ENCODE measurements around the gene HBS1L. TPM values are rescaled to one million over a fixed set of nuclear protein-coding genes. Genes with fewer than 3 reads are reported as not detected.

The HBS1L gene
- total RNA-seq, 1 donor from 2014 or later, result 93.4 TPM

DNA sequence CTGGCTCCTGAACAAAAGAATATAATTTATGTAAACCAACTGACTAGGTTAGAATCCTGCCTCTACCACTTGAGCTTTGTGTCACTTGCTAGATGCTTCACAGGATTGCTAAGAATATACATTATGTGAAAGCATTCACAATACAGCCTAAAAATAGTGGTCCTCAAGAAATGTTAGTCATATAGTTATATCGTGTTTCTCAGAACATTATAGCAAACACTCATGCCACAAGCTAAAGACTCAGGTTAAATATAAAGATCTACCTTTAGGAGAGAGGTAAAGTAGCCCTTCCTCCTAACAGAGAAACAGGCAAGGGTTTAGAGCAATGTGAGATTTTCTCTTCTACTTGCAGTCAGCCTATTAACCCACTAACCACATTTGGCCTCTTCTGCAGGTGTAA is 86.9 kb downstream of the HBS1L start:
- H3K4me3 Mint-ChIP-seq (ENCODE audit: unreplicated experiment), result no peak overlapping the region
- H3K9me3 Mint-ChIP-seq (ENCODE audit: unreplicated experiment), result no peaks in the 10 kb centered on the region
- H3K27me3 Mint-ChIP-seq (ENCODE audit: unreplicated experiment), result no peaks in the 10 kb centered on the region
- H3K36me3 Mint-ChIP-seq (ENCODE audit: unreplicated experiment), result no peaks in the 10 kb centered on the region
- DNase-seq, result no peak
- no peak overlapping the region for H3K27ac Mint-ChIP-seq (ENCODE audit: unreplicated experiment)
- no peaks in the 10 kb centered on the region for H3K4me1 Mint-ChIP-seq (ENCODE audit: low read depth, unreplicated experiment)
- TF ChIP-seq, protein P1, sequence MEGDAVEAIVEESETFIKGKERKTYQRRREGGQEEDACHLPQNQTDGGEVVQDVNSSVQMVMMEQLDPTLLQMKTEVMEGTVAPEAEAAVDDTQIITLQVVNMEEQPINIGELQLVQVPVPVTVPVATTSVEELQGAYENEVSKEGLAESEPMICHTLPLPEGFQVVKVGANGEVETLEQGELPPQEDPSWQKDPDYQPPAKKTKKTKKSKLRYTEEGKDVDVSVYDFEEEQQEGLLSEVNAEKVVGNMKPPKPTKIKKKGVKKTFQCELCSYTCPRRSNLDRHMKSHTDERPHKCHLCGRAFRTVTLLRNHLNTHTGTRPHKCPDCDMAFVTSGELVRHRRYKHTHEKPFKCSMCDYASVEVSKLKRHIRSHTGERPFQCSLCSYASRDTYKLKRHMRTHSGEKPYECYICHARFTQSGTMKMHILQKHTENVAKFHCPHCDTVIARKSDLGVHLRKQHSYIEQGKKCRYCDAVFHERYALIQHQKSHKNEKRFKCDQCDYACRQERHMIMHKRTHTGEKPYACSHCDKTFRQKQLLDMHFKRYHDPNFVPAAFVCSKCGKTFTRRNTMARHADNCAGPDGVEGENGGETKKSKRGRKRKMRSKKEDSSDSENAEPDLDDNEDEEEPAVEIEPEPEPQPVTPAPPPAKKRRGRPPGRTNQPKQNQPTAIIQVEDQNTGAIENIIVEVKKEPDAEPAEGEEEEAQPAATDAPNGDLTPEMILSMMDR (IDR thresholded peaks at IDR 0.05; ENCODE audit: partially characterized antibody, unreplicated experiment), result no peak

DNA sequence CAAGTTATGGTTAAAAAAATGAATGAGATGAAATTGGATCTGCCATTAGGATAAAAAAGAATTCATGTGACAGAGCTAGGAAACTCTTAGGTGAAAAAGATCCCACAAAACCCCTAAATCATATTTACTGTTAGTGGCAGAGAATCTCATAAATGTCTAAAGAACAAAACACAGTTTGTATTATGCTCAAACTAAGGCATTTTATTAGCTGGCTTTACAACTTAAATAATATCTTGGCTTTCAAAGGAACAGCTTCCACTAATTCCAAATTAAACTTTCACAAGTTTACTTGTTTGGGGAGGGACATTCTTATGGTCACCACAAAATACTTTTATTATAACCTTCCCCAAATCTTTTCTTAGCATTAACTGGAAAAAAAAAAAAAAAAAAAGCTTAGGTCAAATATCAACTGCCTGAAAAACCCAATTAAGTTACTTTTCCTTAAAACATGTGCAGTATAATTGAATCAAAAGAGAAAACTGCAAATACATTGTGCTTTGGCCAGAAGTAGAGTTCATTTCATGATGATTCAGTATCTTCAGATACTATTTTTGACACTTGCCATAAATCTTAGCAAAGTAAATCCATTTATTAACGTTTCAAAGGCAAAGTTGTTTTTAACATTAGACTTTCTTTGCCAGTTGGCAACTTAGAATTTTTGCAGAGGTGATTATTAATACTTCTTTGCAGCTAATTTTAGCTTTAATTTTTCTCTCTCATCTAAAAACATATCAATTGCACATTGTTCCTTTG is 90.0 kb downstream of the HBS1L start:
- Mint-ChIP-seq H3K36me3 (ENCODE audit: unreplicated experiment) (peaks cover under 1% of the 10 kb centered on the region), H3K27ac (ENCODE audit: unreplicated experiment) (no peak overlapping the region), H3K4me3 (ENCODE audit: unreplicated experiment) (no peak overlapping the region), H3K9me3 (ENCODE audit: unreplicated experiment) (no peaks in the 10 kb centered on the region), H3K4me1 (ENCODE audit: low read depth, unreplicated experiment) (no peaks in the 10 kb centered on the region), H3K27me3 (ENCODE audit: unreplicated experiment) (no peaks in the 10 kb centered on the region)
- TF ChIP-seq, protein P1 (IDR thresholded peaks at IDR 0.05; ENCODE audit: partially characterized antibody, unreplicated experiment), result no peak
- DNase-seq, result no peak

DNA sequence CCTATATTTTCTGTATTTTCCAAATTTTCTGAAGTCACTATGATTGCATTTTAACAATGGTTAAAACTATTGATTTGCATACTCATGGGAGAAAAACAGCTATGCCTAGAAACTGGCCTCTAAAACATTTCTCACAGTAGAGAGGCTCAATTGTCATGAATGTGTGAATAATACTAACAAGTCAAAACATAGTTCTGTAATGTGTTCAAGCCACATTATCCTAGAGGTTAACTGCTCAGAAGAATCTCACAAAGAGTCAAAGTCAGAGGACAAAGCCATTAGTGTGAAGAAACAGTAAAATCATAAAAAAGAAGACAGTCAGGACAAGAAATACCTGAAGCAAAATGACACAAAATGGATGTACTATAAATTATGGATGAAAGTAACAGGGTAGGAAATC is 92.2 kb downstream of the HBS1L start:
- Mint-ChIP-seq H3K4me1 (ENCODE audit: low read depth, unreplicated experiment) (no peaks in the 10 kb centered on the region), H3K4me3 (ENCODE audit: unreplicated experiment) (no peak overlapping the region), H3K27me3 (ENCODE audit: unreplicated experiment) (peaks cover 3% of the 10 kb centered on the region), H3K9me3 (ENCODE audit: unreplicated experiment) (peaks cover 4% of the 10 kb centered on the region), H3K36me3 (ENCODE audit: unreplicated experiment) (peaks cover 8% of the 10 kb centered on the region), H3K27ac (ENCODE audit: unreplicated experiment) (no peak overlapping the region)
- DNase-seq, result no peak
- TF ChIP-seq, protein P1 (IDR thresholded peaks at IDR 0.05; ENCODE audit: partially characterized antibody, unreplicated experiment), result no peak

DNA sequence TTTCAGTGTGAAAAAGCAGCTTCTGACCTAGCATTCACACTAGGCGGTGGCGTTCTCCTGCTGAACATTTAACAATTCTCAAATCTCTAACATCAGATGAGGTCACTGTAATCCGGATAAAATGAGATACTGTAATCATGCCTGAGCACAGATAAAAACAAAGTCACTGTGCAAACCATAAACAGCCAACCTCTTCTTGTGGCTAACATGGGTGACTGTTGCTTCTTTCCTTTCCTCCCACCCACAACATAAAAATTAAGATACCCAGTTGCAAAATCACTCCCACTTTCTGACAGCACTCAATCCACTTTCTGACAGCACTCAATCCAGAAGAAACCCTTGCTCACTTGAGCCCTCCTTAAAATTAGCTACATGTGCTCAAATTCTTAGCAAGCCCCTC is 93.3 kb downstream of the HBS1L start:
- DNase-seq, result no peak
- H3K27ac Mint-ChIP-seq (ENCODE audit: unreplicated experiment), result no peak overlapping the region
- peaks cover 3% of the 10 kb centered on the region for H3K27me3 Mint-ChIP-seq (ENCODE audit: unreplicated experiment)
- H3K4me3 Mint-ChIP-seq (ENCODE audit: unreplicated experiment), result no peak overlapping the region
- no peaks in the 10 kb centered on the region for H3K4me1 Mint-ChIP-seq (ENCODE audit: low read depth, unreplicated experiment)
- H3K9me3 Mint-ChIP-seq (ENCODE audit: unreplicated experiment), result peaks cover 4% of the 10 kb centered on the region
- peaks cover 8% of the 10 kb centered on the region for H3K36me3 Mint-ChIP-seq (ENCODE audit: unreplicated experiment)
- TF ChIP-seq, protein P1 (IDR thresholded peaks at IDR 0.05; ENCODE audit: partially characterized antibody, unreplicated experiment), result no peak

DNA sequence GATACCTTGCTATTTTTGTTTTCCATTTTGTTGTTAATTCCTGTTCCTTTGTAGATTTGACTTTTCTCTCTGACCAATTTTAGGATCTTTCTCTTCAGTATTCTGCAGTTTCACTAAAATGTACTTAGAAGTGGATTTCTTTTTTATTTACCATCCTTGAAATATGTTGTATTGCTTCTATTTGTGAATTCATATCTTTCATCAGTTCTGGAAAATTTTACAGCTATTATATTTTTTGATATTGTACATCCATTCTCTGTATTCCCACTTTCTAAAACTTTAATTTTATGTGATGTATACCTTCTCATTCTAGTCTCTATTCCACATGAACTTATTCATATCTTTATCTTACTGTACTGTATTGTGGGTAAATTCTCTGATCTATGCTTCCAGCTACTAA is 95.0 kb downstream of the HBS1L start:
- H3K4me3 Mint-ChIP-seq (ENCODE audit: unreplicated experiment), result no peak overlapping the region
- TF ChIP-seq, protein P1 (IDR thresholded peaks at IDR 0.05; ENCODE audit: partially characterized antibody, unreplicated experiment), result no peak
- H3K27ac Mint-ChIP-seq (ENCODE audit: unreplicated experiment), result no peak overlapping the region
- H3K4me1 Mint-ChIP-seq (ENCODE audit: low read depth, unreplicated experiment), result no peaks in the 10 kb centered on the region
- H3K9me3 Mint-ChIP-seq (ENCODE audit: unreplicated experiment), result peaks cover 4% of the 10 kb centered on the region
- H3K36me3 Mint-ChIP-seq (ENCODE audit: unreplicated experiment), result peaks cover 8% of the 10 kb centered on the region
- peaks cover 4% of the 10 kb centered on the region for H3K27me3 Mint-ChIP-seq (ENCODE audit: unreplicated experiment)
- no peak for DNase-seq

Data from glutamatergic neuron (in vitro differentiated cells).